Endothelial cell of umbilical vein (primary cell): Measurements from ENCODE around the gene SUSD2. TPM values are rescaled to one million over a fixed set of nuclear protein-coding genes. Genes with fewer than 3 reads are reported as not detected.

ENCODE experiments used
- BruUV-seq: library from RNA; stranded (reverse); fragments of 400-500 nt; replicated peaks from 2 replicates; lab custom pipeline; 2021; lab: Mats Ljungman, UMichigan
- CTCF ChIA-PET: fragments of 300-600, 350-600 bp; sonication (Branson Sonifier 250); formaldehyde crosslinking; loops from one replicate; lab custom pipeline; 2021; ENCODE audit warnings: antibody characterized with exemption, inconsistent platforms; lab: Charles Lee
- POLR2A ChIA-PET: fragments of 300-600, 350-600 bp; sonication (Branson Sonifier 250); formaldehyde crosslinking; loops from one replicate; lab custom pipeline; 2021; ENCODE audit warnings: antibody characterized with exemption, inconsistent platforms; lab: Charles Lee
- DNase-seq: peaks from one replicate; pipeline ENCODE4 v3.0.0-alpha.2; 2011; ENCODE audit warnings: low read depth, low spot score
- FAIRE-seq: peaks from 2 replicates; lab custom pipeline; 2011; peaks lifted over from hg19 to GRCh38; lab: Jason Lieb, UNC
- H2AFZ ChIP-seq: 2 replicates; pipeline ENCODE4 v1.6.0; 2012; ENCODE audit warnings: low read depth, low read length, control low read depth, inconsistent platforms
- H3K27ac ChIP-seq: 2 replicates; pipeline ENCODE4 v1.5.1; 2011; ENCODE audit warnings: low read depth, mild to moderate bottlenecking, control low read depth, low read length, moderate library complexity; ENCODE audit not compliant: insufficient read depth
- H3K27me3 ChIP-seq, 2 experiments: 2 replicates each; pipeline versions ENCODE4 v1.6.0 to v1.6.1; 2011; ENCODE audit warnings: low read length in 2 of 2, mixed read lengths in 1 of 2; ENCODE audit not compliant: control insufficient read depth in 2 of 2, insufficient read depth in 2 of 2
- H3K36me3 ChIP-seq, 2 experiments: 2 replicates in 1 of 2; 3 replicates in 1 of 2; pipeline ENCODE4 v1.5.1; 2011; ENCODE audit warnings: low read length in 2 of 2, mild to moderate bottlenecking in 1 of 2, moderate library complexity in 1 of 2; ENCODE audit not compliant: control insufficient read depth in 2 of 2, insufficient read depth in 2 of 2; ENCODE audit errors: extremely low read depth in 1 of 2
- H3K4me1 ChIP-seq: 3 replicates; pipeline ENCODE4 v1.5.1; 2011; ENCODE audit warnings: mild to moderate bottlenecking, low read length; ENCODE audit not compliant: control insufficient read depth, insufficient read depth; ENCODE audit errors: extremely low read depth
- H3K4me2 ChIP-seq: 2 replicates; pipeline ENCODE4 v1.6.1; 2011; ENCODE audit warnings: low read length, control low read depth, mixed read lengths; ENCODE audit not compliant: insufficient read depth
- H3K4me3 ChIP-seq, 3 experiments: fragments of 200-600 bp in 1 of 3; sonication (generic), shearing (Covaris generic) in 1 of 3; replicated peaks in 1 of 3; 2 replicates each; pipeline ENCODE4 v1.5.1; 2011 to 2016; ENCODE audit warnings: control low read depth in 3 of 3, low read length in 3 of 3, mild to moderate bottlenecking in 2 of 3, inconsistent platforms in 1 of 3, low read depth in 1 of 3, moderate library complexity in 1 of 3; ENCODE audit not compliant: insufficient read depth in 1 of 3
- H3K79me2 ChIP-seq: 2 replicates; pipeline ENCODE4 v1.6.0; 2012; ENCODE audit warnings: low read length, inconsistent platforms; ENCODE audit not compliant: control insufficient read depth, insufficient read depth
- H3K9ac ChIP-seq: replicated peaks from 2 replicates; pipeline ENCODE3; 2011; ENCODE audit warnings: low read length, control low read depth; ENCODE audit not compliant: insufficient read depth; ENCODE audit errors: extremely low read depth
- H3K9me1 ChIP-seq: replicated peaks from 3 replicates; pipeline ENCODE4 v1.6.0; 2011; ENCODE audit warnings: mild to moderate bottlenecking, low read length; ENCODE audit not compliant: control insufficient read depth, insufficient read depth; ENCODE audit errors: extremely low read depth
- H3K9me3 ChIP-seq: replicated peaks from 2 replicates; pipeline ENCODE4 v1.5.1; 2012; ENCODE audit warnings: low read length, inconsistent platforms; ENCODE audit not compliant: control insufficient read depth, insufficient read depth
- H4K20me1 ChIP-seq: replicated peaks from 2 replicates; pipeline ENCODE3; 2011; ENCODE audit warnings: mild to moderate bottlenecking, low read length; ENCODE audit not compliant: control insufficient read depth, insufficient read depth; ENCODE audit errors: extremely low read depth
- CTCF ChIP-seq, 2 donors: IDR thresholded peaks; 1 replicate in 1 of 2; 2 replicates in 1 of 2; pipeline ENCODE4 v1.5.1; 2011; ENCODE audit warnings: low read length in 2 of 2, mild to moderate bottlenecking in 2 of 2, moderate library complexity in 2 of 2, control low read depth in 1 of 2, inconsistent platforms in 1 of 2, low read depth in 1 of 2; ENCODE audit not compliant: insufficient read depth in 1 of 2; ENCODE audit errors: extremely low read depth in 1 of 2
- EZH2 ChIP-seq: IDR thresholded peaks from 2 replicates; pipeline ENCODE4 v1.6.1; 2012; ENCODE audit warnings: borderline replicate concordance, low read depth, mild to moderate bottlenecking, moderate library complexity, low read length, inconsistent platforms; ENCODE audit not compliant: severe bottlenecking
- FOS ChIP-seq: IDR thresholded peaks from 2 replicates; pipeline ENCODE4 v1.6.1; 2011; ENCODE audit warnings: mild to moderate bottlenecking, low read length, moderate library complexity, borderline replicate concordance; ENCODE audit not compliant: insufficient read depth
- GATA2 ChIP-seq: IDR thresholded peaks from 2 replicates; pipeline ENCODE4 v1.7.0; 2011; ENCODE audit warnings: low read depth, mild to moderate bottlenecking, moderate library complexity, mixed read lengths, low read length; ENCODE audit not compliant: insufficient read length, insufficient read depth
- JUN ChIP-seq: IDR thresholded peaks from 2 replicates; pipeline ENCODE4 v1.6.1; 2011; ENCODE audit warnings: borderline replicate concordance, low read depth; ENCODE audit not compliant: insufficient read length, insufficient read depth
- MAX ChIP-seq: IDR thresholded peaks from 2 replicates; pipeline ENCODE4 v1.6.1; 2011; ENCODE audit not compliant: insufficient read depth, insufficient read length
- MYC ChIP-seq: IDR thresholded peaks from one replicate; pipeline ENCODE4 v1.6.1; 2011; ENCODE audit warnings: mild to moderate bottlenecking, low read depth, low read length
- POLR2A ChIP-seq: IDR thresholded peaks from 2 replicates; pipeline ENCODE4 v1.6.1; 2012; ENCODE audit warnings: low read depth, mild to moderate bottlenecking, control low read depth, low read length
- POLR2AphosphoS5 ChIP-seq: IDR thresholded peaks from 2 replicates; pipeline ENCODE4 v1.6.1; 2012; ENCODE audit warnings: low read depth, mild to moderate bottlenecking, control low read depth, low read length, moderate library complexity; ENCODE audit not compliant: insufficient read depth
- dilution Hi-C: fragments of 300-500 bp; cut with MboI; formaldehyde crosslinking; loops from one replicate; pipeline ENCODE4 v1.15.0; 2019; ENCODE audit warnings: low sequenced_read_pairs; ENCODE audit not compliant: extremely low pct_ligation_motif_present
- intact Hi-C: fragments of 100-400 bp; cut with micrococcal nuclease; formaldehyde crosslinking; loops from one replicate; pipeline ENCODE4 v1.10.0; 2022
- polyA plus RNA-seq, 4 experiments: library from polyadenylated mRNA; depleted of rRNA in 3 of 4; stranded (reverse) in 3 of 4; unstranded in 1 of 4; fragments of >200 nt; gene quantifications; 2 replicates each; pipeline versions ENCODE4 v1.2.1 to v1.2.3, GENCODE V29; 2011 to 2012; ENCODE audit warnings: missing spikeins in 1 of 4
- total RNA-seq: library from RNA; stranded (reverse); gene quantifications from 2 replicates; pipeline ENCODE4 v1.2.3, GENCODE V29; 2021

SUSD2 gene
- total and polyA plus RNA-seq, 2 donors (not counting 3 experiments of a cell fraction or from before 2014, with no cell fraction given): 0.26 to 0.27 TPM

GRCh38 chr22:24140357-24140756 is 40.9 kb upstream of the SUSD2 start:
- Histone ChIP-seq H3K9me1 (no peaks in the 10 kb centered on the region), H3K79me2 (no peaks in the 10 kb centered on the region), H3K27ac (no peak overlapping the region), H3K4me1 (no peaks in the 10 kb centered on the region), H3K4me2 (no peak overlapping the region), H3K9me3 (no peaks in the 10 kb centered on the region), H3K36me3 (peaks cover 0 to 8% of the 10 kb centered on the region in 2 experiments), H3K4me3 (no peak overlapping the region), H3K27me3 (no peaks in the 10 kb centered on the region), H3K9ac (no peak overlapping the region), H2AFZ (no peak overlapping the region), H4K20me1 (no peaks in the 10 kb centered on the region)
- no peak for FAIRE-seq
- POLR2A ChIA-PET: no interaction called here
- TF ChIP-seq POLR2AphosphoS5 (no peak), GATA2 (no peak), MAX (no peak), JUN (no peak), MYC (no peak), FOS (no peak), EZH2 (no peak)
- BruUV-seq: no TSS peak
- CTCF ChIA-PET: interaction anchor here (2.2 to 2.3 kb wide), 2 partner anchors 15 to 17 kb away, joined by 10 read pairs; no protein-coding TSS in a partner anchor
- DNase-seq: no peak
- intact Hi-C loops: no loop called here
- dilution Hi-C loops: no loop called here

GRCh38 chr22:24141586-24141985 is 39.7 kb upstream of the SUSD2 start:
- Histone ChIP-seq H3K27ac (no peak overlapping the region), H2AFZ (no peak overlapping the region), H3K36me3 (peaks cover 0 to 8% of the 10 kb centered on the region in 2 experiments), H3K9me1 (no peaks in the 10 kb centered on the region), H3K9me3 (no peaks in the 10 kb centered on the region), H4K20me1 (no peaks in the 10 kb centered on the region), H3K9ac (no peak overlapping the region), H3K4me2 (no peak overlapping the region), H3K79me2 (no peaks in the 10 kb centered on the region), H3K4me1 (peaks cover 11% of the 10 kb centered on the region), H3K4me3 (no peak overlapping the region), H3K27me3 (no peaks in the 10 kb centered on the region)
- BruUV-seq: no TSS peak
- CTCF ChIA-PET: interaction anchor here (2.3 kb wide), 1 partner anchor 16 kb away, joined by 10 read pairs; no protein-coding TSS in a partner anchor
- no peak for TF ChIP-seq GATA2
- no peak for TF ChIP-seq POLR2AphosphoS5
- TF ChIP-seq EZH2: no peak
- no peak for TF ChIP-seq CTCF (IDR thresholded peaks at IDR 0.05; ENCODE audit: extremely low read depth in 1 of 2, insufficient read depth in 1 of 2, low read depth in 1 of 2, low read length in 2 of 2)
- no peak for TF ChIP-seq FOS
- TF ChIP-seq JUN: no peak
- TF ChIP-seq POLR2A: no peak
- no peak for TF ChIP-seq MYC
- no peak for TF ChIP-seq MAX
- FAIRE-seq: no peak
- dilution Hi-C loops (no loop called here), intact Hi-C loops (no loop called here)
- DNase-seq: no peak
- POLR2A ChIA-PET: no interaction called here
